GM18520 (cell line): ENCODE results near the gene PDE4D.
A peak's percentile ranks its signal among the peaks of the same experiment; 100 is the strongest.

Experiments
- ATAC-seq: cut with Tn5 transposase; IDR thresholded peaks from one replicate; pipeline ENCODE4 v1.9.1; 2021; ENCODE audit not compliant: unreplicated experiment

PDE4D gene

GRCh38 chr5:59665086-59665831, 228.3 kb downstream of the PDE4D start:
- no peak for ATAC-seq

- peak; percentile 31 for ATAC-seq
These were observed 231.4 kb downstream of the PDE4D start for GRCh38 chr5:59661954-59662615.

GRCh38 chr5:59661311-59661710, 232.2 kb downstream of the PDE4D start:
- ATAC-seq: no peak

DNA sequence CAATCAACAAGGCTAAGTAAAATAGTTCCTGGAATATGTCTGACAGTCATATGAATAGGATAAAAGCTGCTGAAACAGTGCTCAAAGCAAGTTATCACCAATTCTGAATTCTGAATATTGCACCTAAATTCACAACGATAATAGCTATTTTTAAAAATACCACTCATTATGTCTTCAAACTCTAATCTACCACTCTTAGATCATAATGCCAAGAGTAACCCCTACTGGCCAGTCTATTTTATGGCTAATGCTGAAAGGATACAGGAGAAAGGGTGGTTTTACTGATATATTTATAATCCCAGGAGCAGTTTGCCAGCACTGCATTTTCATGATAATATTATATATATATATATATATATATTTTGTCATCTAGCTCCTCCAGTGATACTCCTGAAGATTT, 232.8 kb downstream of the PDE4D start:
- no peak for ATAC-seq

GRCh38 chr5:59656351-59657254, 236.9 kb downstream of the PDE4D start:
- ATAC-seq: no peak

DNA sequence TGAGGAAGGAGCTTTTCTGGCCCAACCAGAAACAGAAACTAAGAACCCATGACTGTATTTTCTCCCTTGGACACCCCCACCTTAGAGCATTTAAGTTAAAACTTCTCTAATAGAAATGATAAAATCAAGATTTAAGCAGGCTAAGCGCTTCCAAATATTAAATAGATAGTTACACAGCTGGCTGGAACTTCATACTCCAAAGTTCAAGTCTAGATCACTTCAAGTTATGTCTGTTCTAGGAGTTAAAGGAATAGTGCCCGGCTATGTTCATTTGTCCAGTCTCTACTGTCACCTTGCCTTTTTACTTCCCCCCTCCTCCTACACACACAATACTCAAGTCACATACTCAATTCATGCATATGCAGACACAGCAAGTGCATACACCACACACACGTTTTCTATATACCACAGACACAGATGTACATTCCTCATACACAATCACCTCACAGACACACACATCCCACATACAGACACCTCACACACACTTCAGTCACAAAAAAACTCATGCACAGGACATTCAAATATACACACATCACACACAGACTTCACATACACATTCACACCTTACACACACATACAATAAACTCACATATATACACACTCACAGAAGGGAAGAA, 237.7 kb downstream of the PDE4D start:
- no peak for ATAC-seq

- ATAC-seq: no peak
These were observed 238.8 kb downstream of the PDE4D start for GRCh38 chr5:59654691-59655090.

- no peak for ATAC-seq
These were observed 241.1 kb downstream of the PDE4D start for GRCh38 chr5:59652449-59652848.

- ATAC-seq: no peak
These were observed 244.3 kb downstream of the PDE4D start for GRCh38 chr5:59648949-59649921.

GRCh38 chr5:59648038-59648831, 245.3 kb downstream of the PDE4D start:
- ATAC-seq: no peak

GRCh38 chr5:59645380-59645779, 248.1 kb downstream of the PDE4D start:
- no peak for ATAC-seq

DNA sequence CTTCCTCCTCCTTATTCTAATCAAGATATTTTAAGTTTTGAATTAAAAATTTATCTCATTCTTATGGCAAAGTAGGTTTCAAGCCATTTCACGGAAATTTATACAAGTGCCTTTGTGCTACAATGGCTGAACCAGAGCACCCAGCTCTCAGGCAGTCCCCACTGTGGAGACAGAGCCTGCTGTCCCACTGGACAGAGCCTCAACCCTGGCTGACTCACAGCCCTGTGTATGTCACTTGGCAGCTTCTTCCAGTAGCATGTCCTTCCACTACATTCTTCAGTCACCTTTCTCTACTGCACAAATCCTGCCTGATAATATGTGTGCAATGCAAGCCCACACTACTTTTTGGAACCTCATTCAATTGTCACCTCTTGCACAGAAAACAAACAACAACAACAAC, 253.1 kb downstream of the PDE4D start:
- ATAC-seq: no peak

DNA sequence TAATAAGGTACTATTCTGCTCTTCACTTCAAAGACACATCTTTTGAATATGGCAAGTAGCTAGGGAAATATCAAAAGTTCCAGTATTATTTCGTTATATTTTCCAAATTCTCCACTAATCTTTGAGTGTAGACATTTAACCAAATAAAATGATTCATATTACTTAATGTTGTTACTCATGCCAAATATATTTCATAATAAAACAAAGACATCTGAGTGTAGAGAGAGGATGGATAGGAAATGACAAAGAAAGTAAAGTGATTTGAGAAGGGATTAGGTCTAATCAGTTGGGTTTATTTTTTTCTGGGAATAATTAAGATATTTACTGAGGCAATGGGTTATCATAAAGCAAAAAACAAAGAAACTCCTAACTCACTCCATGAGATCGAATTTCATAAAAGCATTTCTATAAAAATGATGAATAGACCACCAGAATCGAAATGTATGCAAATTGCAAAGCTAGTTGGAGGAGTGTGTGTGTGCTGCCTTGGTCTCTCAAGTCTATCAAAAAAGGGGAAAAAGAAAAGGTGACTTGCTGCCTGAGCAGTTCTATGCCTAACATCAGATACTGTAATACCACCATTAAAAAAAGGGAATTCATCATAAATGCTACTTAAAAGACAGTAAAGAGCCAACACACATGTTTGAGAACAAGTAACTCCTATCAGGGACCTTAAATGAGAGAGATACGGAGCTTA, 255.5 kb downstream of the PDE4D start:
- no peak for ATAC-seq

- ATAC-seq: no peak
These were observed 264.0 kb downstream of the PDE4D start for GRCh38 chr5:59629561-59629960.

GRCh38 chr5:59628062-59628828, 265.3 kb downstream of the PDE4D start:
- no peak for ATAC-seq

DNA sequence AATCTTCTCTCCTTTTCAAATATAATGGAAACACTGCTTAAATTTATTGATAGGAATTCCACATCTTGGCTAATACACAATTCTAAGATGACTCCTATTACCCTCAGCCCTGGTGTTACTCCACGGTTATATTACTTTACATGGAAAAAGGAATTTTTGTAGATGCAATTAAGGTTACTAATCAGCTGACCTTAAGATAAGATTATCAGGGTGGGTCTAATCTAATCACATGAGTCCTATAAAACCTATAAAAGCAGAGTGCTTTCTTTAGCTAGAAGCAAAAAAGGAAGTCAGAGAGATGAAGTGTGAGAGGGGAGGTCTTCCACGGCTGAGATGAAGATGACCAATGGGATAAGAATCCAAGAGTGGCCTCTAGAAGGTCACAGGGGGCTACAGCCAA, 268.6 kb downstream of the PDE4D start:
- ATAC-seq: no peak

- ATAC-seq: no peak
These were observed 270.7 kb downstream of the PDE4D start for GRCh38 chr5:59622848-59623247.

GRCh38 chr5:59621477-59621876, 272.0 kb downstream of the PDE4D start:
- no peak for ATAC-seq
